HCT116 (cell line): ENCODE data around the gene FBXL2. TPM values are rescaled to one million over a fixed set of nuclear protein-coding genes. Genes with fewer than 3 reads are reported as not detected.
A peak's percentile ranks its signal among the peaks of the same experiment; 100 is the strongest.

Source experiments
- ATAC-seq: fragments of 200-7000 bp; cut with Tn5 transposase; 2 replicates; pipeline ENCODE4 v1.9.1; 2020; ENCODE audit warnings: mild to moderate bottlenecking, moderate library complexity
- BruUV-seq: library from RNA; stranded (reverse); fragments of 400-500 nt; replicated peaks from 2 replicates; lab custom pipeline; 2021; lab: Mats Ljungman, UMichigan
- CTCF ChIA-PET: fragments of 300-600 bp; sonication (Branson Sonifier 250); formaldehyde crosslinking; loops from one replicate; lab custom pipeline; 2021; ENCODE audit warnings: antibody characterized with exemption; lab: Charles Lee
- POLR2A ChIA-PET: fragments of 300-600, 350-600 bp; sonication (Branson Sonifier 250); formaldehyde crosslinking; loops from one replicate; lab custom pipeline; 2021; ENCODE audit warnings: antibody characterized with exemption; lab: Charles Lee
- RAD21 ChIA-PET, 2 experiments: fragments of 300-600 bp; sonication (Branson Sonifier 250); formaldehyde crosslinking; loops; one replicate each; lab custom pipeline; 2023; ENCODE audit warnings: low total read pairs in 2 of 2; ENCODE audit not compliant: uncharacterized antibody in 2 of 2, unreplicated experiment in 2 of 2, low non-redundant PET in 1 of 2; lab: Charles Lee
- DNase-seq: peaks from one replicate; pipeline ENCODE4 v3.0.0-alpha.2; 2010; ENCODE audit warnings: low read depth, low spot score
- H2AFZ ChIP-seq: fragments of 200-600 bp; shearing (Covaris generic), sonication (generic); 2 replicates; pipeline ENCODE4 v1.6.1; 2017; ENCODE audit warnings: low read depth, mixed run types, mixed read lengths, antibody characterized with exemption, low read length; ENCODE audit not compliant: poor library complexity, severe bottlenecking
- H3K27ac ChIP-seq: 2 replicates; pipeline ENCODE4 v1.5.1; 2012; ENCODE audit warnings: low read depth, low read length
- H3K27me3 ChIP-seq: fragments of 200-600 bp; sonication (generic); 2 replicates; pipeline ENCODE4 v1.6.1; 2016; ENCODE audit warnings: mixed run types, low read length, mixed read lengths; ENCODE audit not compliant: insufficient read depth
- H3K36me3 ChIP-seq, 2 experiments: fragments of 200-500 bp in 1 of 2; fragments of 200-600 bp in 1 of 2; sonication (Bioruptor generic) in 1 of 2; sonication (generic) in 1 of 2; 2 replicates each; pipeline versions ENCODE4 v1.5.1 to v1.6.1; 2014 to 2016; ENCODE audit warnings: low read length in 2 of 2, inconsistent platforms in 1 of 2, mixed read lengths in 1 of 2, mixed run types in 1 of 2; ENCODE audit not compliant: insufficient read depth in 2 of 2, control insufficient read depth in 1 of 2
- H3K4me1 ChIP-seq, 2 experiments: fragments of 200-600 bp in 1 of 2; sonication (generic) in 1 of 2; 2 replicates each; pipeline versions ENCODE4 v1.5.1 to v1.6.1; 2012 to 2017; ENCODE audit warnings: low read length in 2 of 2, inconsistent platforms in 1 of 2, mild to moderate bottlenecking in 1 of 2, mixed read lengths in 1 of 2, mixed run types in 1 of 2, moderate library complexity in 1 of 2; ENCODE audit not compliant: insufficient read depth in 2 of 2, control insufficient read depth in 1 of 2
- H3K4me2 ChIP-seq: fragments of 200-600 bp; sonication (generic); 2 replicates; pipeline ENCODE4 v1.6.1; 2017; ENCODE audit warnings: mixed run types, low read length, mixed read lengths
- H3K4me3 ChIP-seq, 2 experiments: fragments of 200-600 bp in 1 of 2; sonication (generic) in 1 of 2; replicated peaks in 1 of 2; 2 replicates each; pipeline ENCODE4 v1.5.1; 2011 to 2016; ENCODE audit warnings: low read length in 2 of 2, control low read depth in 1 of 2, low read depth in 1 of 2, mild to moderate bottlenecking in 1 of 2, mixed read lengths in 1 of 2, mixed run types in 1 of 2
- H3K79me2 ChIP-seq: fragments of 200-600 bp; sonication (generic); 2 replicates; pipeline ENCODE4 v1.6.1; 2017; ENCODE audit warnings: mild to moderate bottlenecking, mixed run types, low read length, moderate library complexity, mixed read lengths; ENCODE audit not compliant: insufficient read depth
- H3K9ac ChIP-seq: fragments of 200-600 bp; sonication (generic); 2 replicates; pipeline ENCODE4 v1.6.1; 2016; ENCODE audit warnings: low read length, mixed read lengths
- H3K9me2 ChIP-seq: fragments of 200-600 bp; sonication (generic), shearing (Covaris generic); 2 replicates; pipeline ENCODE4 v1.6.1; 2017; ENCODE audit warnings: mixed run types, mild to moderate bottlenecking, moderate library complexity; ENCODE audit not compliant: insufficient read depth
- H3K9me3 ChIP-seq, 2 experiments: fragments of 200-500 bp in 1 of 2; fragments of 200-600 bp in 1 of 2; sonication (Bioruptor generic) in 1 of 2; sonication (generic) in 1 of 2; 2 replicates each; pipeline ENCODE4 v1.6.1; 2014 to 2017; ENCODE audit warnings: low read length in 2 of 2, mixed read lengths in 2 of 2, inconsistent platforms in 1 of 2, low read depth in 1 of 2, mild to moderate bottlenecking in 1 of 2, mixed run types in 1 of 2, moderate library complexity in 1 of 2; ENCODE audit not compliant: control insufficient read depth in 1 of 2, insufficient read depth in 1 of 2
- H4K20me1 ChIP-seq: fragments of 200-600 bp; sonication (generic), shearing (Covaris generic); 2 replicates; pipeline ENCODE4 v1.6.1; 2017; ENCODE audit warnings: mixed run types, mild to moderate bottlenecking, moderate library complexity; ENCODE audit not compliant: insufficient read depth
- EGR1 ChIP-seq: IDR thresholded peaks from 2 replicates; pipeline ENCODE4 v1.6.1; 2012; ENCODE audit warnings: low read depth
- POLR2A ChIP-seq: IDR thresholded peaks from 2 replicates; pipeline ENCODE4 v1.7.0; 2011; ENCODE audit warnings: borderline replicate concordance; ENCODE audit not compliant: insufficient read depth, insufficient read length; ENCODE audit errors: extremely low read depth
- RAD21 ChIP-seq: IDR thresholded peaks from 2 replicates; pipeline ENCODE4 v1.6.1; 2012; ENCODE audit warnings: low read depth, mild to moderate bottlenecking
- SIN3A ChIP-seq: IDR thresholded peaks from 2 replicates; pipeline ENCODE4 v1.6.1; 2012; ENCODE audit warnings: low read depth
- SRF ChIP-seq: IDR thresholded peaks from 2 replicates; pipeline ENCODE4 v1.6.1; 2012; ENCODE audit warnings: low read depth
- YY1 ChIP-seq: IDR thresholded peaks from 2 replicates; pipeline ENCODE4 v1.6.1; 2011; ENCODE audit warnings: low read length, low read depth, moderate library complexity, mild to moderate bottlenecking; ENCODE audit not compliant: insufficient replicate concordance; ENCODE audit errors: extremely low read depth
- intact Hi-C: fragments of 100-400 bp; cut with micrococcal nuclease; formaldehyde crosslinking; loops from 2 replicates; pipeline ENCODE4 v1.10.0; 2022
- total RNA-seq: library from RNA; stranded (reverse); gene quantifications from one replicate; pipeline ENCODE4 v1.2.1, GENCODE V29; 2021; ENCODE audit not compliant: unreplicated experiment
- TF ChIP-seq, protein P1 (sequence below): IDR thresholded peaks from 2 replicates; pipeline ENCODE4 v1.6.1; 2012
- TF ChIP-seq, protein P2 (sequence below), 3 experiments: fragments of 200-600 bp in 1 of 3; sonication (generic) in 1 of 3; IDR thresholded peaks in 2 of 3; conservative IDR thresholded peaks in 1 of 3; 2 replicates each; pipeline ENCODE4 v1.5.1; 2012 to 2017; ENCODE audit warnings: low read depth in 2 of 3, low read length in 2 of 3, antibody characterized with exemption in 1 of 3, borderline replicate concordance in 1 of 3, control low read depth in 1 of 3, mild to moderate bottlenecking in 1 of 3, mixed read lengths in 1 of 3, mixed run types in 1 of 3, moderate library complexity in 1 of 3; ENCODE audit not compliant: insufficient read depth in 1 of 3
- TF ChIP-seq, protein P3 (sequence below): IDR thresholded peaks from 2 replicates; pipeline ENCODE4 v1.6.1; 2012

The FBXL2 gene
- total RNA-seq, 1 experiment from 2014 or later = 12.8 TPM

- TF ChIP-seq, protein P1, sequence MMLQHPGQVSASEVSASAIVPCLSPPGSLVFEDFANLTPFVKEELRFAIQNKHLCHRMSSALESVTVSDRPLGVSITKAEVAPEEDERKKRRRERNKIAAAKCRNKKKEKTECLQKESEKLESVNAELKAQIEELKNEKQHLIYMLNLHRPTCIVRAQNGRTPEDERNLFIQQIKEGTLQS = no peak
- TF ChIP-seq, all 23 proteins: peak for 5
Measured at GRCh38 chr3:33315826-33316225, 38.6 kb downstream of the FBXL2 start (continued).

GRCh38 chr3:33317963-33318709, 40.9 kb downstream of the FBXL2 start:
- POLR2A ChIA-PET = no interaction called here
- no peaks in the 10 kb centered on the region for H3K9me3 ChIP-seq
- no peak for ATAC-seq
- H3K4me1 ChIP-seq = peaks cover 11 to 32% of the 10 kb centered on the region in 2 experiments
- no peaks in the 10 kb centered on the region for H3K36me3 ChIP-seq
- H3K9ac ChIP-seq = no peak overlapping the region
- H3K27me3 ChIP-seq = no peaks in the 10 kb centered on the region
- intact Hi-C loops = no loop called here
- H2AFZ ChIP-seq = no peak overlapping the region
- no TSS peak for BruUV-seq
- H3K27ac ChIP-seq = no peak overlapping the region
- TF ChIP-seq EGR1 (no peak), POLR2A (no peak), SIN3A (no peak)
- RAD21 ChIA-PET = no interaction called here
- no peaks in the 10 kb centered on the region for H3K9me2 ChIP-seq
- H3K79me2 ChIP-seq = no peaks in the 10 kb centered on the region
- no peak overlapping the region for H3K4me2 ChIP-seq
- no peak for DNase-seq
- no peaks in the 10 kb centered on the region; the same call in 1 of the 2 replicates for H4K20me1 ChIP-seq
- CTCF ChIA-PET = interaction anchor here (1.3 to 1.5 kb wide), 2 partner anchors 54 to 187 kb away, joined by 3 to 5 read pairs; no protein-coding TSS in a partner anchor
- no peak overlapping the region for H3K4me3 ChIP-seq

DNA sequence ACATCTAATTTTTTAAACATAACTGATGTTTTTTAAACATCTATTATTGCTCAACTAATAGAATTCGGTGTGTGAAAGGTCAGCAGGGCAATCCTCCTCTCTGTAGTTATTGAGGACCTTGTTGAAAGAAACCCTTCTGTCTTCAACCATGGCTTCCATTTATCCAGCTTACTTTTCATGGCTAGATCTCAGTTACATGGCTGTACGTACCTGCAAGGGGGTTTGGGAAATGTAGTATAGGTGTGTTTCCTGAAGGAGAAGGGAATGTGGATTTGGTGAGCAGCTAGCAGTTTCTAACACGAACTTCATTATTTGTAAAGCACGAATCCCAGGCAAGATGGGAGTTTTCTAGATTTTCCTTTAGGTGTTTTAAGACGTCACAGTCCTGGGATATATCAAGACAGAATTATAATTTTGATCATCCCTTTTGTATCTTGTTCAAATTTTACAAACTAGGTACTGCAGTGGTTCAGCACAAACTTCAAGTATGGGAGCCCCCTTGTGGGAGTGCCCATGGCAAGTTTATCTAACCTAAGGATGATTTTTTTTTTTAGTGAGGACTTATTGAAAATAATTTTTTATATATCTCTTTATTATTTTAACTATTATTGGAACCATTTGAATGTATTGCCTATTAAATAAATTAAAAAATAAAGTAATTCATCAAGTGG, 41.6 kb downstream of the FBXL2 start:
- ATAC-seq = no peak
- TF ChIP-seq YY1 = no peak
- TF ChIP-seq, protein P2, sequence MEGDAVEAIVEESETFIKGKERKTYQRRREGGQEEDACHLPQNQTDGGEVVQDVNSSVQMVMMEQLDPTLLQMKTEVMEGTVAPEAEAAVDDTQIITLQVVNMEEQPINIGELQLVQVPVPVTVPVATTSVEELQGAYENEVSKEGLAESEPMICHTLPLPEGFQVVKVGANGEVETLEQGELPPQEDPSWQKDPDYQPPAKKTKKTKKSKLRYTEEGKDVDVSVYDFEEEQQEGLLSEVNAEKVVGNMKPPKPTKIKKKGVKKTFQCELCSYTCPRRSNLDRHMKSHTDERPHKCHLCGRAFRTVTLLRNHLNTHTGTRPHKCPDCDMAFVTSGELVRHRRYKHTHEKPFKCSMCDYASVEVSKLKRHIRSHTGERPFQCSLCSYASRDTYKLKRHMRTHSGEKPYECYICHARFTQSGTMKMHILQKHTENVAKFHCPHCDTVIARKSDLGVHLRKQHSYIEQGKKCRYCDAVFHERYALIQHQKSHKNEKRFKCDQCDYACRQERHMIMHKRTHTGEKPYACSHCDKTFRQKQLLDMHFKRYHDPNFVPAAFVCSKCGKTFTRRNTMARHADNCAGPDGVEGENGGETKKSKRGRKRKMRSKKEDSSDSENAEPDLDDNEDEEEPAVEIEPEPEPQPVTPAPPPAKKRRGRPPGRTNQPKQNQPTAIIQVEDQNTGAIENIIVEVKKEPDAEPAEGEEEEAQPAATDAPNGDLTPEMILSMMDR (IDR thresholded peaks at IDR 0.05 in 2 of 3, conservative IDR thresholded peaks at IDR 0.05 in 1 of 3; ENCODE audit: borderline replicate concordance in 1 of 3, insufficient read depth in 1 of 3, low read depth in 2 of 3, low read length in 2 of 3) = peak in 2 of 3 experiments; percentile 4 to 23; a peak in 2 of 6 replicates
- peak; percentile 43 for TF ChIP-seq RAD21
- no peak for TF ChIP-seq SRF
- TF ChIP-seq, protein P3, sequence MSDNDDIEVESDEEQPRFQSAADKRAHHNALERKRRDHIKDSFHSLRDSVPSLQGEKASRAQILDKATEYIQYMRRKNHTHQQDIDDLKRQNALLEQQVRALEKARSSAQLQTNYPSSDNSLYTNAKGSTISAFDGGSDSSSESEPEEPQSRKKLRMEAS = no peak
- TF ChIP-seq, all 23 proteins: peak for 2
- Histone ChIP-seq H3K9ac (no peak overlapping the region), H3K79me2 (no peaks in the 10 kb centered on the region), H2AFZ (no peak overlapping the region), H3K9me2 (no peaks in the 10 kb centered on the region), H3K4me1 (peaks cover 11 to 26% of the 10 kb centered on the region in 2 experiments), H4K20me1 (no peaks in the 10 kb centered on the region; the same call in 1 of the 2 replicates), H3K9me3 (no peaks in the 10 kb centered on the region), H3K36me3 (no peaks in the 10 kb centered on the region), H3K4me2 (no peak overlapping the region), H3K27me3 (no peaks in the 10 kb centered on the region), H3K4me3 (no peak overlapping the region), H3K27ac (no peak overlapping the region)
- no peak for DNase-seq
- ChIA-PET CTCF (interaction anchor here (1.3 to 1.5 kb wide), 2 partner anchors 54 to 187 kb away, joined by 3 to 5 read pairs; no protein-coding TSS in a partner anchor), RAD21 (no interaction called here), POLR2A (no interaction called here)
- no TSS peak for BruUV-seq
- intact Hi-C loops = loop anchor here (1.0 kb wide), 1 partner anchor 188 kb away; no protein-coding TSS in a partner anchor
